Large intestine (tissue), 3 donors: Measurements from ENCODE around the gene OTULINL. TPM values are rescaled to one million over a fixed set of nuclear protein-coding genes. Genes with fewer than 3 reads are reported as not detected.

Experiments
- DNase-seq, 2 donors: peaks; one replicate each; pipeline versions ENCODE4 v3.0.0 to v3.0.0-alpha.2; 2013
- H3K27ac ChIP-seq: one replicate; pipeline ENCODE4 v1.5.1; 2013; ENCODE audit warnings: low read length
- H3K27me3 ChIP-seq: 2 replicates; pipeline ENCODE4 v1.6.1; 2013; ENCODE audit warnings: low read length; ENCODE audit not compliant: control insufficient read depth, insufficient read depth
- H3K36me3 ChIP-seq: 2 replicates; pipeline ENCODE4 v1.6.1; 2013; ENCODE audit warnings: low read length; ENCODE audit not compliant: control insufficient read depth, insufficient read depth
- H3K4me1 ChIP-seq: one replicate; pipeline ENCODE4 v1.6.1; 2013; ENCODE audit warnings: low read length; ENCODE audit not compliant: control insufficient read depth, insufficient read depth
- H3K4me3 ChIP-seq: one replicate; pipeline ENCODE4 v1.5.1; 2013; ENCODE audit warnings: low read length
- H3K9me3 ChIP-seq: one replicate; pipeline ENCODE4 v1.6.1; 2013; ENCODE audit warnings: mild to moderate bottlenecking, low read depth, low read length, moderate library complexity; ENCODE audit not compliant: control insufficient read depth
- WGBS: methylation state at CpG from one replicate; pipeline ENCODE4 v1.1.5; 2013; ENCODE audit warnings: low lambda C conversion rate; ENCODE audit not compliant: insufficient coverage; 5-methylcytosine and 5-hydroxymethylcytosine counted together
- polyA plus RNA-seq: library from polyadenylated mRNA; unstranded; fragments of 120-200 nt; gene quantifications from one replicate; pipeline ENCODE4 v1.2.1, GENCODE V29; 2013

Gene OTULINL
- polyA plus RNA-seq, 1 donor, result 15.8 TPM

GRCh38 chr5:14627270-14627669, 45.7 kb downstream of the OTULINL start:
- no peak overlapping the region for H3K27ac ChIP-seq
- no peak overlapping the region for H3K4me3 ChIP-seq
- DNase-seq, result no peak
- no peaks in the 10 kb centered on the region for H3K36me3 ChIP-seq
- no peaks in the 10 kb centered on the region for H3K4me1 ChIP-seq
- no peaks in the 10 kb centered on the region for H3K9me3 ChIP-seq
- no peaks in the 10 kb centered on the region for H3K27me3 ChIP-seq

GRCh38 chr5:14628346-14628745, 46.8 kb downstream of the OTULINL start:
- DNase-seq, result peak; percentile 16 to 24
- WGBS, result 17% methylated on average over 1 of the region's 3 CpGs
- no peaks in the 10 kb centered on the region for H3K9me3 ChIP-seq
- no peak overlapping the region for H3K27ac ChIP-seq
- no peaks in the 10 kb centered on the region for H3K36me3 ChIP-seq
- no peak overlapping the region for H3K4me3 ChIP-seq
- no peaks in the 10 kb centered on the region for H3K4me1 ChIP-seq
- H3K27me3 ChIP-seq, result no peaks in the 10 kb centered on the region

- no peaks in the 10 kb centered on the region for H3K9me3 ChIP-seq
- no peak for DNase-seq
- 92% methylated on average over 2 of the region's 2 CpGs for WGBS
- H3K36me3 ChIP-seq, result no peaks in the 10 kb centered on the region
- no peaks in the 10 kb centered on the region for H3K27me3 ChIP-seq
- H3K4me1 ChIP-seq, result no peaks in the 10 kb centered on the region
- H3K4me3 ChIP-seq, result no peak overlapping the region
- no peak overlapping the region for H3K27ac ChIP-seq
These were observed 49.1 kb downstream of the OTULINL start for GRCh38 chr5:14630671-14631070.

GRCh38 chr5:14635656-14636055, 54.1 kb downstream of the OTULINL start:
- H3K4me3 ChIP-seq, result no peak overlapping the region
- WGBS, result 83% methylated on average over 1 of the region's 2 CpGs

GRCh38 chr5:14640765-14641164, 59.2 kb downstream of the OTULINL start:
- Histone ChIP-seq H3K4me3 (no peak overlapping the region), H3K36me3 (no peaks in the 10 kb centered on the region), H3K27ac (no peak overlapping the region), H3K4me1 (no peaks in the 10 kb centered on the region), H3K27me3 (peaks cover 6% of the 10 kb centered on the region), H3K9me3 (no peaks in the 10 kb centered on the region)
- no peak for DNase-seq
- WGBS, result no CpG with 5 or more reads among the region's 10 CpGs

More at GRCh38 chr5:14635656-14636055, 54.1 kb downstream of the OTULINL start:
- no peaks in the 10 kb centered on the region for H3K9me3 ChIP-seq
- H3K4me1 ChIP-seq, result no peaks in the 10 kb centered on the region
- no peak for DNase-seq
- no peaks in the 10 kb centered on the region for H3K36me3 ChIP-seq
- H3K27me3 ChIP-seq, result no peaks in the 10 kb centered on the region
- H3K27ac ChIP-seq, result no peak overlapping the region

GRCh38 chr5:14644623-14645237, 63.1 kb downstream of the OTULINL start:
- DNase-seq, result no peak
- Histone ChIP-seq H3K36me3 (no peaks in the 10 kb centered on the region), H3K27me3 (peaks cover 7% of the 10 kb centered on the region), H3K4me3 (no peak overlapping the region), H3K9me3 (no peaks in the 10 kb centered on the region), H3K4me1 (no peaks in the 10 kb centered on the region), H3K27ac (no peak overlapping the region)
- WGBS, result 83% methylated on average over 1 of the region's 1 CpG

- Histone ChIP-seq H3K27me3 (peaks cover 5% of the 10 kb centered on the region), H3K4me1 (no peaks in the 10 kb centered on the region), H3K27ac (no peak overlapping the region), H3K36me3 (no peaks in the 10 kb centered on the region), H3K9me3 (no peaks in the 10 kb centered on the region), H3K4me3 (no peak overlapping the region)
- no peak for DNase-seq
- WGBS, result no CpG with 5 or more reads among the region's 3 CpGs
These were observed 68.5 kb downstream of the OTULINL start for GRCh38 chr5:14650052-14650451.

GRCh38 chr5:14655146-14655741, 73.7 kb downstream of the OTULINL start:
- no peaks in the 10 kb centered on the region for H3K4me1 ChIP-seq
- H3K36me3 ChIP-seq, result no peaks in the 10 kb centered on the region
- H3K4me3 ChIP-seq, result no peak overlapping the region
- no peaks in the 10 kb centered on the region for H3K27me3 ChIP-seq
- WGBS, result no CpG with 5 or more reads among the region's 4 CpGs
- no peak for DNase-seq
- no peaks in the 10 kb centered on the region for H3K9me3 ChIP-seq
- no peak overlapping the region for H3K27ac ChIP-seq

GRCh38 chr5:14656898-14657297, 75.3 kb downstream of the OTULINL start:
- no peaks in the 10 kb centered on the region for H3K9me3 ChIP-seq
- no peak for DNase-seq
- H3K4me3 ChIP-seq, result no peak overlapping the region
- H3K4me1 ChIP-seq, result no peaks in the 10 kb centered on the region
- WGBS, result 42% methylated on average over 2 of the region's 2 CpGs
- H3K27ac ChIP-seq, result no peak overlapping the region
- H3K36me3 ChIP-seq, result no peaks in the 10 kb centered on the region
- H3K27me3 ChIP-seq, result no peaks in the 10 kb centered on the region

GRCh38 chr5:14659821-14660607, 78.4 kb downstream of the OTULINL start:
- DNase-seq, result no peak
- Histone ChIP-seq H3K4me1 (peaks cover 7% of the 10 kb centered on the region), H3K27me3 (no peaks in the 10 kb centered on the region), H3K4me3 (no peak overlapping the region), H3K27ac (no peak overlapping the region), H3K9me3 (no peaks in the 10 kb centered on the region), H3K36me3 (no peaks in the 10 kb centered on the region)
- no CpG with 5 or more reads among the region's 3 CpGs for WGBS
